GM19468 (cell line): ENCODE results near the gene DENND6B.

Experiments used
- ATAC-seq: cut with Tn5 transposase; IDR thresholded peaks from one replicate; pipeline ENCODE4 v1.9.1; 2021; ENCODE audit warnings: mild to moderate bottlenecking, moderate library complexity, moderate number of reproducible peaks; ENCODE audit not compliant: unreplicated experiment; ENCODE audit errors: extremely low read depth

The DENND6B gene

GRCh38 chr22:50289942-50290630 lies 36.7 kb downstream of the DENND6B start:
- ATAC-seq: no peak

GRCh38 chr22:50289151-50289941 lies 37.5 kb downstream of the DENND6B start:
- ATAC-seq: no peak

- no peak for ATAC-seq
Observed at GRCh38 chr22:50287731-50288130, 39.1 kb downstream of the DENND6B start.

- no peak for ATAC-seq
Observed at GRCh38 chr22:50286701-50287318, 40.0 kb downstream of the DENND6B start.

- ATAC-seq: no peak
Observed at GRCh38 chr22:50286275-50286674, 40.5 kb downstream of the DENND6B start.

- no peak for ATAC-seq
Observed at GRCh38 chr22:50285568-50286229, 41.1 kb downstream of the DENND6B start.

GRCh38 chr22:50284479-50284878 lies 42.3 kb downstream of the DENND6B start:
- ATAC-seq: no peak

GRCh38 chr22:50283821-50284220 lies 43.0 kb downstream of the DENND6B start:
- no peak for ATAC-seq

- ATAC-seq: no peak
Observed at GRCh38 chr22:50282361-50283155, 44.3 kb downstream of the DENND6B start.

- ATAC-seq: no peak
Observed at GRCh38 chr22:50281957-50282356, 44.9 kb downstream of the DENND6B start.

- ATAC-seq: no peak
Observed at GRCh38 chr22:50281384-50281760, 45.4 kb downstream of the DENND6B start.

GRCh38 chr22:50280708-50281383 lies 46.0 kb downstream of the DENND6B start:
- ATAC-seq: no peak

GRCh38 chr22:50280022-50280707 lies 46.6 kb downstream of the DENND6B start:
- no peak for ATAC-seq

GRCh38 chr22:50278956-50279619 lies 47.7 kb downstream of the DENND6B start:
- no peak for ATAC-seq

- ATAC-seq: no peak
Observed at GRCh38 chr22:50278461-50278860, 48.4 kb downstream of the DENND6B start.

- no peak for ATAC-seq
Observed at GRCh38 chr22:50277761-50278160, 49.1 kb downstream of the DENND6B start.

GRCh38 chr22:50276143-50276542 lies 50.7 kb downstream of the DENND6B start:
- ATAC-seq: no peak
